Lung (tissue), 12 donors: ENCODE results near the gene CABLES1. TPM values are rescaled to one million over a fixed set of nuclear protein-coding genes. Genes with fewer than 3 reads are reported as not detected.

Experiments
- ATAC-seq: fragments of 200-7000 bp; cut with Tn5 transposase; one replicate; pipeline ENCODE4 v1.9.1; 2020; ENCODE audit warnings: moderate number of reproducible peaks; ENCODE audit not compliant: insufficient read depth, low FRiP score
- DNase-seq, 3 donors: peaks; one replicate each; pipeline ENCODE4 v3.0.0-alpha.2; 2013 to 2017
- H3K27ac ChIP-seq, 2 donors: one replicate each; pipeline ENCODE4 v1.5.1; 2013; ENCODE audit warnings: mild to moderate bottlenecking in 2 of 2, moderate library complexity in 2 of 2, control low read depth in 1 of 2, inconsistent platforms in 1 of 2, low read depth in 1 of 2, low read length in 1 of 2
- H3K27me3 ChIP-seq, 3 donors: one replicate each; pipeline ENCODE4 v1.5.1; 2013; ENCODE audit warnings: low read length in 2 of 3; ENCODE audit not compliant: control insufficient read depth in 3 of 3, insufficient read depth in 3 of 3
- H3K36me3 ChIP-seq, 4 donors: one replicate each; pipeline ENCODE4 v1.5.1; 2013; ENCODE audit warnings: low read length in 4 of 4, mild to moderate bottlenecking in 1 of 4, moderate library complexity in 1 of 4; ENCODE audit not compliant: control insufficient read depth in 4 of 4, insufficient read depth in 4 of 4
- H3K4me1 ChIP-seq, 5 donors: one replicate each; pipeline ENCODE4 v1.5.1; 2013; ENCODE audit warnings: low read length in 5 of 5, mild to moderate bottlenecking in 2 of 5, moderate library complexity in 1 of 5; ENCODE audit not compliant: control insufficient read depth in 5 of 5, insufficient read depth in 5 of 5
- H3K4me3 ChIP-seq: one replicate; pipeline ENCODE4 v1.5.1; 2013; ENCODE audit warnings: mild to moderate bottlenecking, control low read depth, moderate library complexity
- H3K9ac ChIP-seq, 2 donors: one replicate each; pipeline ENCODE4 v1.5.1; 2013; ENCODE audit warnings: low read length in 2 of 2, control low read depth in 1 of 2; ENCODE audit not compliant: insufficient read depth in 1 of 2
- H3K9me3 ChIP-seq, 4 donors: one replicate each; pipeline ENCODE4 v1.5.1; 2013; ENCODE audit warnings: low read length in 3 of 4, mild to moderate bottlenecking in 1 of 4, moderate library complexity in 1 of 4; ENCODE audit not compliant: control insufficient read depth in 4 of 4, insufficient read depth in 3 of 4
- CTCF ChIP-seq: IDR thresholded peaks from 2 replicates; pipeline ENCODE4 v1.5.1; 2012; ENCODE audit warnings: mild to moderate bottlenecking; ENCODE audit errors: control extremely low read depth, extremely low read depth
- WGBS, 2 donors: extraction: QIAGEN DNeasy Blood & Tissue Kit; methylation state at CpG; one replicate each; pipeline ENCODE4 v1.1.7; 2013; 5-methylcytosine and 5-hydroxymethylcytosine counted together
- polyA plus RNA-seq, 2 donors: library from polyadenylated mRNA; stranded (reverse); fragments of 200-250 nt; gene quantifications; one replicate each; pipeline ENCODE4 v1.2.1, GENCODE V29; 2013
- total RNA-seq, 2 donors: library from RNA; depleted of rRNA in 1 of 2; stranded (reverse); fragments of >200 nt in 1 of 2; gene quantifications; one replicate each; pipeline ENCODE4 v1.2.1, GENCODE V29; 2014 to 2021
- donor health status: control.
- donor health status: control.
- donor health status: Bipolar disorder and iron deficiency.
- donor health status: healthy.
- donor health status: DM: yes; HTN: yes; CAD: no.

Gene CABLES1
- total and polyA plus RNA-seq, 4 donors, result 4.2 to 32.6 (median 14.7) TPM

DNA sequence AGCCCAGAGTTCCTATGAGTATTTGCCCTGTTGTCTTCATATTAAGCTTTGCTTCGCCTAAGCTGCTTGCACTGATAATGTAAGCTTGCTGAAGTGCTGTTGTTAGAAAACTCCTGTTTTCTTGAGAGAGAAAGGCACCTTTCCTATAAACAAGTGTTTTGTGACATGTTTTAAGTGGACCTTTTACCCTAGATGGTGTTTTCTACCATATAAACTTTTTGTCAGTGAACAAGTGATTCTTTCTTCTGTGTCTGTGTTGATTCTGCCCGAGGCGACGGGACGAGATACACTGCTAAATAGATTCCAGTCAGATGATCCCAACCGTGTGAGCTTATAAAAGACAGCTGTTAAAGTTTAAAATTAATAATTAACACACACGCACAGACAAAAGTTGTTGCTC is 24.1 kb downstream of the CABLES1 start:
- TF ChIP-seq CTCF, result no peak
- H3K4me1 ChIP-seq, result peaks cover 0 to 18% (median 9%) of the 10 kb centered on the region in 5 donors
- DNase-seq (peak in 2 of 3 donors; percentile 71 to 83), ATAC-seq (no peak)
- H3K4me3 ChIP-seq, result no peak overlapping the region
- H3K9ac ChIP-seq, result no peak overlapping the region
- H3K27ac ChIP-seq, result no peak overlapping the region
- H3K27me3 ChIP-seq, result no peaks in the 10 kb centered on the region
- no peaks in the 10 kb centered on the region for H3K36me3 ChIP-seq
- 78 to 79% methylated on average over 7 of the region's 7 CpGs for WGBS, 2 donors
- no peaks in the 10 kb centered on the region for H3K9me3 ChIP-seq

DNA sequence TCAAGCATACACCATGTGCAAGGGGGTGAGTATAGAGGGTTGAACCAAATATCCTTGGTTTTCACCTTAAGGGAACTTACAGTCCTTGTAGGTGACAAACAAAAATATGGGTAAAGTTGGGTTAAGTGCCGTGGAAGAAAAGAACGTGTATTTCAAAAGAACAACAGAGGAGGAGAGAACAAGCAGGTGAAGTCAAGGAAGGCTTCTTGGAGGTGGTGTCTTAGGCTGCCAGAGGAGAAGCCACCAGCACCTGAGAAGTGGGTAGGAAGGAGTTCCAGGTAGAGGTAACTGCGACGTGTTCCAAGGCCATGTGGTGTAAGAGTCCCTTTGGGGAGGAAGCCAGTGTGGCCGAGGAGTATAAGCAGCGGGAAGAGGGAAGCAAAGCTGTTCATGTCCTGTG is 27.2 kb downstream of the CABLES1 start:
- Histone ChIP-seq H3K27ac (no peak overlapping the region), H3K4me1 (peaks cover 0 to 24% (median 9%) of the 10 kb centered on the region in 5 donors), H3K36me3 (no peaks in the 10 kb centered on the region), H3K9ac (no peak overlapping the region), H3K4me3 (no peak overlapping the region), H3K9me3 (no peaks in the 10 kb centered on the region), H3K27me3 (no peaks in the 10 kb centered on the region)
- DNase-seq, result no peak
- TF ChIP-seq CTCF, result no peak
- 82 to 85% methylated on average over 6 of the region's 6 CpGs for WGBS, 2 donors
- no peak for ATAC-seq

- Histone ChIP-seq H3K4me3 (no peak overlapping the region), H3K4me1 (peaks cover 0 to 22% (median 9%) of the 10 kb centered on the region in 5 donors), H3K36me3 (no peaks in the 10 kb centered on the region), H3K27ac (no peak overlapping the region), H3K27me3 (no peaks in the 10 kb centered on the region), H3K9ac (no peak overlapping the region), H3K9me3 (no peaks in the 10 kb centered on the region)
- 86 to 92% methylated on average over 11 of the region's 11 CpGs for WGBS, 2 donors
- ATAC-seq (no peak), DNase-seq (no peak)
- TF ChIP-seq CTCF, result no peak
Measured at GRCh38 chr18:23163786-23164533, 28.7 kb downstream of the CABLES1 start.
